ENCODE data around the gene STK38L.
"Not testable (repeated sequence)": the region's sequence is repeated elsewhere in the genome, so short reads cannot be mapped to it uniquely, and the experiment has no call there.

Gene STK38L

GRCh38 chr12:27229367-27229766 lies 14.7 kb upstream of the STK38L start:
- no peak for DNase-seq

- not testable (repeated sequence) for DNase-seq
Measured at GRCh38 chr12:27231374-27231773, 12.7 kb upstream of the STK38L start.

- DNase-seq: no peak
Measured at GRCh38 chr12:27233814-27234213, 10.3 kb upstream of the STK38L start.

- DNase-seq: no peak
Measured at GRCh38 chr12:27236498-27236897, 7.6 kb upstream of the STK38L start.

- DNase-seq: no peak
Measured at GRCh38 chr12:27237790-27238771, 6.0 kb upstream of the STK38L start.

- DNase-seq: no peak
Measured at GRCh38 chr12:27243006-27243405, 1.1 kb upstream of the STK38L start.

GRCh38 chr12:27244689-27245488 lies 803 bp downstream of the STK38L start:
- no peak for DNase-seq

GRCh38 chr12:27246141-27246540 lies 2.1 kb downstream of the STK38L start:
- no peak for DNase-seq

GRCh38 chr12:27246774-27247173 lies 2.7 kb downstream of the STK38L start:
- no peak for DNase-seq

- DNase-seq: no peak
Measured at GRCh38 chr12:27252934-27253333, 8.8 kb downstream of the STK38L start.

GRCh38 chr12:27253347-27253746 lies 9.3 kb downstream of the STK38L start:
- DNase-seq: no peak

- no peak for DNase-seq
Measured at GRCh38 chr12:27255806-27256205, 11.7 kb downstream of the STK38L start.

GRCh38 chr12:27257104-27257843 lies 13.2 kb downstream of the STK38L start:
- no peak for DNase-seq

GRCh38 chr12:27260746-27261145 lies 16.7 kb downstream of the STK38L start:
- no peak for DNase-seq

- no peak for DNase-seq
Measured at GRCh38 chr12:27261866-27262265, 17.8 kb downstream of the STK38L start.

GRCh38 chr12:27270148-27270547 lies 26.1 kb downstream of the STK38L start:
- DNase-seq: no peak

- DNase-seq: no peak
Measured at GRCh38 chr12:27271206-27271605, 27.1 kb downstream of the STK38L start.

GRCh38 chr12:27272373-27273028 lies 28.4 kb downstream of the STK38L start:
- peak; percentile 22 for DNase-seq

- no peak for DNase-seq
Measured at GRCh38 chr12:27273114-27273513, 29.0 kb downstream of the STK38L start.

- DNase-seq: no peak
Measured at GRCh38 chr12:27274706-27275105, 30.6 kb downstream of the STK38L start.

GRCh38 chr12:27276275-27276674 lies 32.2 kb downstream of the STK38L start:
- no peak for DNase-seq

GRCh38 chr12:27277846-27278260 lies 33.8 kb downstream of the STK38L start:
- DNase-seq: peak; percentile 10

GRCh38 chr12:27279826-27280225 lies 35.7 kb downstream of the STK38L start:
- no peak for DNase-seq
